AG08396 (cell line): Measurements from ENCODE around the gene SP100.
"Not testable (repeated sequence)": the region's sequence is repeated elsewhere in the genome, so short reads cannot be mapped to it uniquely, and the experiment has no call there.

Experiments
- DNase-seq: peaks from one replicate; pipeline ENCODE4 v3.0.0; 2012; ENCODE audit warnings: low spot score, mixed read lengths

SP100 gene

DNA sequence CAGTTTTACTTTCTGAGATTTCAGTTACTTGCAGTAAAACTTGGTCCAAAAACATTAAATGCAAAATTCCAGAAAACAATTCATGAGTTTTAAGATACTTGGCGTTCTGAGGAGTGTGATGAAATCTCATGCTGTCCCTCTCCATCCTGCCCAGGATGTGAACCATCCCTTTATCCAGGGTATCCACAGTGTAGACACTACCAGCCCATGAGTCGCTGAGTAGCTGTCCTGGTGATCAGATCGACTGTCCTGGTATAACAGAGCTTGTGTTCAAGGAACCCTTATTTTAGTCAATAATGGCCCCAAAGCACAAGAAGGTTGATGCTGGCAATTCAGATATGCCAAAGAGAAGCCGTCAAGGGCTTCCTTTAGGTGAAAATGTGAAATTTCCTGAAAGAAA lies 3.2 kb downstream of the SP100 start:
- DNase-seq = no peak

DNA sequence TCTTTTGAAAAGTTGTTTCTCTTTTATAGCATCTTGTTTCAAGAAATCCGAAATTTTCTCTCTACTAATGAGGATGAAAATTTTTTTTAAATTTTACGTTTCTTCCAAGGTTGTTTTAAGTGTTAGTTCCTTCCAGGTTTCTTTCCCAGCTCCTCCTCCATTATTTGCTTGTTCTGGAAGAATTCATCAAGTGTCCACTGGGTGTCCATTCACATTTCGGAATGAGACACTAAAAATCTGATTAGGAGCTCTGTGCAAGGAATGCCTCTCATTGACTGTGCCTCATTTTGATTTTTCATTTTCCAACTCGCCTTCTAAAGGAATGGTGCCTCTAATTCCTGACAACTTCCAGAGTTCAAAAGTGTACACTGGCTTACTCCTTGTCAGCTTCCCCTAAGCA lies 6.1 kb downstream of the SP100 start:
- no peak for DNase-seq

DNA sequence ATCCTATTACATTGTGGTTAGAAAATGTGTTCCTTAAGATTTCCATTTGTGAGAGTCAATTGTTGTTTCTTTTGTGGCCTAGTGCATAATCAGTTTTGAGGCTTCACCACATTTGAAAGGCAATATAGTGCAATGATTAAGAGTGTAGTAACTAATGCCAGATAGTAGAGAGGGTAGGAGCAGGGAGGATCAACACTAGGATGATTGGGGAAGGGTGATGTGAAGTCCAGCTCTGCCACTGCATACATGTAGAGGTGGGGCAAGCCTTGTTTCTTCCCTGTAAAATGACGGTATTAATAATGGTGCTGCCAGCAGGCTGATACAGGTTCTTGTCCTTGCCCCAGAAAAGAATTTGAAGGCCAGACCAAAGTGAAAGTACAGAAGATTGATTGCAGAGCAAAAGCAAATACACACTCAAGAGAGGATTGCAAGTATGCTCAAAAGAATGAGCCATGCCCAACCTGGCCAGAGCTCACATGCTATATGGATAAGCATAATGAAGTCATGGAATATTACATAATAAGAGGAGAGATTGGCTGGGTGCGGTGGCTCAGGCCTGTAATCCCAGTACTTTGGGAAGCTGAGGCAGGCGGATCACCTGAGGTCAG lies 8.0 kb downstream of the SP100 start:
- no peak for DNase-seq

DNA sequence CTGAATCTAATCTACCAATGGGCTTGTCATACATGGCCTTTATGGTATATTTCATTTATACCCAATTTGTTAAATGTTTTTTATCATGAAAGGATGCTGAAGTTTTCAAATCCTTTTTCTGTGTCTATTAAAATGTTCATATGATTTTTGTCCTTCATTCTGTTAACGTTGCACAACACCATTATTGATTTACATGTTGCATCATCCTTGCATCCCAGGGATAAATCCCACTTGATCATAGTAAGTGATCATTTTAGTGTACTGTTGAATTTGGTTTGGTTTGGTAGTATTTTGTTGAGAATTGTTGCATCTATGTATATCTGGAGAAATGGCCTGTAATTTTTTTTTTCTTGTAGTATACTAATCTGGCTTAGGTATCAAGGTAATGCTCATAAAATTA lies 9.4 kb downstream of the SP100 start:
- no peak for DNase-seq

DNA sequence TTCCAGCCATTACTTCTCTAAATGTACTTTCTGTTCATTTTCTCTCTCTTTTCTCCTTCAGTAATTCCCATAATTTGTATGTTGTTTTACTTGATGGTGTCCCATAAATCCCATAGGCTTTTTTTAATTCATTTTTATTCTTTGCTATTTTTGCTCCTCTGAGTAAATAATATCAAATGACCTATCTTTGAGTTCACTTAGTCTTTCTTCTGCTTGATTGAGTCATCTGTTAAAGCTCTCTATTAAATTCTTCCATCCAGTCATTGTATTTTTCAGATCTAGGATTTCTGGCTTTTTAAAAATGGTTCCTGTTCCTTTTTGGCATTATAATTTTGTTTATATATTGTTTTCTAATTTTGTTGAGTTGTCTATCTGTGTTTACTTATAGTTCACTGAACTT lies 13.5 kb downstream of the SP100 start:
- no peak for DNase-seq

DNA sequence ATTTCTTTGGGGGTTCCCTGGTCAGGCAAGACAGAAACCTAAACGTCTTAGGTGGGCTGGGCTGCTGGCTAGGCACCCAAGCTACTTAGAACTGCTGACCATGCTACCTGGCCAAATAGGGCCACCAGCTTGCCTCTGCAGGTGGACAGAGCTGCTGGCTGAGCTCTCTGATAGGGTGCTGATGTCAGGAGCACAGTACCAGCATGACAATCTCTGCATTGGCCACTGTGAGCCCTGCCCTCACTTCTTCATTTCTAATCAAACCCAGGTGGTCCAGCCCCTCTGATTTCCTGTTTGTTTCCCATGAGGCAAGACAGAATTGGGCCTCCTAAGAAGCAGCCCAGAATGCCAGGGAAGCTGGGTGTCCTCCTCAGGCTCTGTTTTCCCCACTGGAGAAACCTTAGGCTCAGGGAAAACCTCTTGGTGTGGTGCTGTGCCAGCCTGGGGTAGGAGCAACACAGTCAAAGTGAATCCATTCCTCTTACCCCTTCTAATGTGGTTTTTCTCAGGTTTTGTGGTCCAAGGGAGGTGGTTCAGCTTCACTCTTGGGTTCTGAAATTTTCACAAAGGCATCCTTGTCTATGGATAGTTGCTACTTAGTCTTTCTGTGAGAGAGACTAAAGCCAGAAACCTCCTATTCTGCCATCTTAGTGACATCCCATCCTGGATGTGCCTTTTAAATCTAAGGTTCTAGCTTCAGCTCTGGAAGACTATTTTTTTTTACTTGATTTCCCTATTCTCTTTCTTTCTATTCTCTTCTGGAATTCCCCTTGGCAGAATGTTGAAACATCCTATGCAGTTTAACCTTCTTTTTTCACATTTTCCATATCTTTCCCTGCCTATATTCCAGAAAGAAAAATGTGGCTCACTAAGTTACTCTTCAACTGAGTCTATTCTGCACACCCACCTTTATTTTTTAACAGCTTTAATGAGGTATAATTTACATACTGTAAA lies 15.2 kb downstream of the SP100 start:
- DNase-seq = no peak

DNA sequence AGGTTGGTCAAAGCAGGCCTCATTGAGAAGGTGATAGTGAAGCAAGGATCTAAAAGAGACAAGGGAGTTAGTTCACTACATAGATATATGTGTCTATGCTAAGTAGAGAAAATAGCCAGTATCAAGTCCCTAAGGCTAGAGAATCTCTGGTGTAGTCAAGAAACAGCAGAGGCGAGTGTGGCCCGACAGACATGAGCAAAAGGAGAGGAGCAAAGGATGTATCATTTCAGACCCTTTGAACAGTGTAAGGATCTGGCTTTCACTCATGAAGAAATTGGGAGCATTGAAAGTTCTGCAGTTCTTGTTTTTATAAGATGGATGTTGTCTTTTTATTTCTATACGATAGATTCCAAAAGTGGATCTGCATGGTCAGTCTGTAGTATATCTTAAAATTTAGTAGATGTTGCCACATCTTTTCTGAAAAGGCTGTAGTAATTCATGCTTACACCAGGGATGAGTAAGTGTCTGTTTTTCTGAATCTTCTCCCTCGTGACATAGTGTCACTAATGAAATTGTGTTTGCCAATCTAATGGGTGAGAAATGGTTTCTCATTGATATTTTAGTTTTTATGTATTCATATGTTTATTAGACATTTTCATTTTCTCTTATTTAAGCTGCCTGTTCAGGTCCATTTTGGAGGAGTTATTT lies 18.8 kb downstream of the SP100 start:
- DNase-seq = no peak

DNA sequence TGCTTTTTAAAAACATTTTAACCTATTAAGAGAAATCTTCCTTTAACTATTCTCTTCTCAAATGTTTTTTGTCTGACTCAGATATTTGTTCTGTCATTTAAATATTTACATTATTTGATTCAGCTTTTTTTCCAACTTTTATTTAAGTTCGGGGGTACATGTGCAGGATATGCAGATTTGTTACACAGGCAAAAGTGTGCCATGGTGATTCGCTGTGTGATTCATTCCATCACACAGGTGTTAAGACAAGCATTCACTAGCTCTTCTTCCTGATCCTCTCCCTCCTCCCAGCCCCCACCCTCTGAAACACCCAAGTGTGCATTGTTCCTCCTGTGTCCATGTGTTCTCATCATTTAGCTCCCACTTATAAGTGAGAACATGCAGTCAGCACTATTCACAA lies 19.4 kb downstream of the SP100 start:
- no peak for DNase-seq

DNA sequence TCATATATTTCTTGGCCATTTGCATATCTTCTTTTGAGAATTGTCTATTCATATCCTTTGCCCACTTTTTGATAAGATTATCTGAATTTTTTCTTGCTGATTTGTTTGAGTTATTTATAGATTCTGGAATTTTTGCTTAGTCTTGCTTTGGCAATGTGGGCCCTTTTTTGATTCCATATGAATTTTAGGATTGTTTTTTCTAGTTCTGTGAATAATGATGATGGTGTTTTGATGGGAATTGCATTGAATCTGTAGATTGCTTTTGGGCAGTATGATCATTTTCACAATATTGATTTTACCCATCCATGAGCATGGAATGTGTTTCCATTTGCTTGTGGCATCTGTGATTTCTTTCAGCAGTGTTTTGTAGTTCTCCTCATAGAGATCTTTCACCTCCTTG lies 23.1 kb downstream of the SP100 start:
- not testable (repeated sequence) for DNase-seq

DNA sequence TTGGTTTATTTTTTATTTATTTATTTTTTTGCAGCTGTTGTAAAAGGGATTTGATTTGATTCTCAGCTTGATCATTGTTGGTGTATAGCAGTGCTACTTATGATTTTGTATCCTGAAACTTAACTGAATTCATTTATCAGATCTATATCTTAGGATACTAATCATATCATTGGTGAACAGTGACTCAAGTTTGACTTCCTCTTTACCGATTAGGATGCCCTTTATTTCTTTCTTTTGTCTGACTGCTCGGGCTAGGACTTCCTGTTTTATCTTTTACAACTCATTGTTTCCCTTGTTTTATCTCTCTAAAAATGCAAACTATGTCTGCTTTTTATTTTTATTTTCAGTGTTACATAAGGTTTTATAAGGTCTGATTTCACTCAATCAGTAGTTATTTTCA lies 23.6 kb downstream of the SP100 start:
- DNase-seq = no peak

DNA sequence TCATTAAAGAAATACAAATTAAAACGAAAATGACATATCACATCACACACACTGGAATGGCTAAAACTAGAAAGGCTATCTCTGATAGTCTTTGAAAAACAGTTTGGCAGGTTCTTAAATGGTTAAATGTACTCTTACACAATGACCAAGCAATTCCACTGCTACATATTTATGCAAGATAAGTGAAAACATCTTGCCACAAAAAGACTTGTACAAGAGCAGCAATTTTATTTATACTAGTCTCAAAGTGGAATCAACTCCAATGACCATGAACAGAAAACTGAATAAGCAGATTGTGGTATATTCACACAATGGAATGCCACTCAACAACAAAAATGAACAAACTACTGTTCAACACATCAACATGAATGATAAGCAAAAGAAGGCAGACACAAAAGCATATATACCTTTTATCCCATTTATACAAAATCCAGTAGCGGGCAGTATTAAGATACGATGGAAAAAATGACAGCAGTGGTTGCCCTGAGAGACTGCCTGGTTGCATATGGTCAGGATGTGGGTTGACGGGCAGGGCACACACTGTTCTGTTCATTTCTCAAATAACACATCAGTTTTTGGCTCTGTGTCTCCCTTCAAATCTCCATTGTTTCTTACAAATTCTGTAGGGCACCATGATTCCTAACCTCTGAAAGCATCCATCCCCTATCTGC lies 25.4 kb downstream of the SP100 start:
- no peak for DNase-seq

DNA sequence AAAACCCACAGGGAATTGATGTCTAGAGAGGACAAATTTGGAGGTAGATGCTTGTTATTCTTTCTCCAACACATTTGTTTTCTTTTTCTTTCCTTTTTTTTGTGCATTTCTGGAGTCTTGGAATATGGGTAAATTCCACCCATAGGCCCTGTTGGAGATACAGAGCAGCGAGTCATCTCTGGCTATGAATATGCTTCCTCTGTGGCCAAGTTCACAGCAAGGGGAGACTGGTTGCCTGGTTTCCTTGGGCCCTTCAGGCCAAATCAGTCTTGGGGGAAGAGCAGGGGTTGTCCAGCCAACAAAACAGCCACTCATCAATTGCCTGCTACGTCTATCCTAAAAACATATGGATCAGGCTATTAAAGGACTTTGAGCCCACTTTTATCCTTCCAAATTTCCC lies 27.5 kb downstream of the SP100 start:
- peak; percentile 22 for DNase-seq

DNA sequence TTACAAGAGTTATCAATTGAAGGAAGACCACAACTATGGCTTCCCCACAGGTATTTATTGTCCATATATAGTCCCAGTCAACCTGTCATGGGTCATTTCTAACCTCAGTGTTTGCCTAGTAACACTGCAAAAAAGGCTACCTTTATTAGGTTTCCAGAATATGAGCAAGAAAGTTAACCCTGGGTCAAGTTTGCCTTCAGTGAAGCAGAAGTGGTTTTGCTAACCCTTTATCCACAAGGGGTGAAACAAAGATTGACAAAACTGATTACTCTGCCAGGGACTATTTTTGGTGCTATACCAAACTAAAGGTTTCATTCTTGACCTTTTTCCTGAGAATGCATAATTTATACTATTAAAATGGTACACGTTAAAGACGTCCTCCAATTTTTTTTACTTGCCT lies 28.8 kb downstream of the SP100 start:
- no peak for DNase-seq

DNA sequence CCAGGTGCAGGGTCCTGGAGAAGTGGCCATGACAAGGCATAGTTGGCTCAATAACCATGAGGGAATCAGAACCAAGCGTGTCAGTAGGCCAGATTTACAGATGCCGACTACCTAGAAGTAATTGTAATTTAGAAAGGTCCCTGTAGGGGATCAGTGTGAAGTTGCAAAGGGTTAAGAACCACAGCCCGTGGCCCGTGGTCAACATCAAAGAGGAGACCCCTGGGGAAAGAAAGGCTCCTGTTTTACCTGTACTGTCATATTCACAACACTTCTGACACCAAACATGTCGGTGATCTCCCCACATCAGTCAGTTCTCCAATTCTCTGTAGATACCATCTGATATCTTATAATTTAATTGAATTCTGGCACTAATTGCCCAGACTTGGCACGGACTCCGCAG lies 31.0 kb downstream of the SP100 start:
- no peak for DNase-seq

DNA sequence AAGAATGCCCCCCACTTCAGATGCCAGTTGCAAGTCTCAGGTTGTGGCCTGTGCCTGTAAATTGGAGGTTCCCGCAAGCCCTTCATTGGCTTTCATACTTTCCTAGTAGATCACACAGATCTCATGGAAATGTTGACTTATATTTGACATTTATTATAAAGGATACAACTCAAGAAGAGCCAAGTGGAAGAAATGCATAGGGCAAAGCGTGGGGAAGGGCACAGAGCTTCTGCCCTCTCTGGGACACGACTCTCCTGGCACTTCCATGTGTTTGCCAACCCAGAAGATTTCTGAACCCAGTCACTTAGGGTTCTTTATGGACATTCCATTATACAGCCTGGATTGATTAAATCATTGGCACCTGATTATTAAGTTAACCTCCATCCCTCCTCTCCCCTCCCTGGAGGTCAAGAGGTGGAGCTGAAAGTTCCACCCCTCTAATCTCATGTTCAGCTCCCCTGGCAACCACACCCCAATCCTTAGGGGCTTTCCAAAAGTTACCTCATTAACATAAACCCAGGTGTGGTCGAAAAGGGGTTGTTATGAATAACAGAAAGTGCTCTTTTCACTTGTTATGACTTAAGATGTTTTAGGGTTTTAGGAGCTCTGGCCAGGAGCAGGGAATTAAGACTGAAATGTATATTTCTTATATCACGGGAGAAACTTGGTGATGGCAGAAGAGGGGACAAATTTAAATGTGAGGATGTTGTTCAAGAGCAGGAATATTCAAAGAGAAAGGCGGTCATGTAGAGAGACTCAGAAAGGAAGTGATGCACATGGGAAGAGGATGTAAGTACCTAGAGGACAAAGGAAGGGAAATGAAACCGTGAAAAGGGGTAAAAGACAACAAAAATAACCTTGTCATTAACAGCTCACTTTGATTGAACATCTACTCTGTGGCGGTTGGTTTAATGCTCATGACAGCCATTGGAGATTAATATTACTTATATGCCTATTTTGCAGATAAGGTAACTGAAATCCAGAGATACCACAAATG lies 31.8 kb downstream of the SP100 start:
- no peak for DNase-seq

DNA sequence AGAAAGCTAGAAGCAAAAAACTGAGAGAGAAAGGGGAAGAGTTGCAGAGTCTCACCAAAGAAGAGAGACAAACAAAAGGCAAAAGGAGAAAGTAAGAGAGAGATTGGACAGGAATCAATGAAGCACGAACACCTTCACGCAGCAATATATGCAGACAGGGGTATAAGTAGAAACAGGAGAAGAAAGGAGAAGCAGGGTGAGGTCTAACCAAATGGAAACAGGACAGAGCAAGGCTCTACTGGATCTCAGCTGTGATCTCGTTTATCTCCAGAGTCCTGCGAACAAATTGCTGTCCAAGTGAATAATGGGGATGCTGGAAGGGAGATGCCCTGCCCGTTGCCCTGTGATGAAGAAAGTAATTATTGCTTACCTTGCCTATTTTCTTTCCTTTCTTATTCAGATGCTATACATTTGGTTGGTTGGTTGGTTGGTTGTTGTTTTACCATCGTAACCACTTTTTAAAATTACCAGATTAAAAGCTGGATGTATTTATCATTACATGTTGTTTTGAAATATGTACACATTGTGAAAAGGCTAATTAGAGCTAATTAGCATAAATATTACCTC lies 34.0 kb downstream of the SP100 start:
- no peak for DNase-seq

DNA sequence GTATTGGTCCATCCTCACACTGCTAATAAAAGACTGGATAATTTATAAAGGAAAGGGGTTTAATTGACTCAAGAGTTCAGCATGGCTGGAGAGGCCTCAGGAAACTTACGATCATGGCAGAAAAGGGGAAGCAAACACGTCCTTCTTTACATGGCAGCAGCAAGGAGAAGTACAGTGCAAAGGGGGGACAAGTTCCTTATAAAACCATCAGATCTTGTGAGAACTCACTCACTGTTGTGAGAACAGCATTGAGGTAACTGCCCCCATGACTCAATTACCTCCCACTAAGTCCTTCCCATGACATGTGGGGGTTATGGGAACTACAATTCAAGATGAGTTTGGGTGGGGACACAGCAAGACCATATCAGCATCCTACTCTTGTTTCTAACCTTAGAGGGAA lies 37.0 kb downstream of the SP100 start:
- no peak for DNase-seq

DNA sequence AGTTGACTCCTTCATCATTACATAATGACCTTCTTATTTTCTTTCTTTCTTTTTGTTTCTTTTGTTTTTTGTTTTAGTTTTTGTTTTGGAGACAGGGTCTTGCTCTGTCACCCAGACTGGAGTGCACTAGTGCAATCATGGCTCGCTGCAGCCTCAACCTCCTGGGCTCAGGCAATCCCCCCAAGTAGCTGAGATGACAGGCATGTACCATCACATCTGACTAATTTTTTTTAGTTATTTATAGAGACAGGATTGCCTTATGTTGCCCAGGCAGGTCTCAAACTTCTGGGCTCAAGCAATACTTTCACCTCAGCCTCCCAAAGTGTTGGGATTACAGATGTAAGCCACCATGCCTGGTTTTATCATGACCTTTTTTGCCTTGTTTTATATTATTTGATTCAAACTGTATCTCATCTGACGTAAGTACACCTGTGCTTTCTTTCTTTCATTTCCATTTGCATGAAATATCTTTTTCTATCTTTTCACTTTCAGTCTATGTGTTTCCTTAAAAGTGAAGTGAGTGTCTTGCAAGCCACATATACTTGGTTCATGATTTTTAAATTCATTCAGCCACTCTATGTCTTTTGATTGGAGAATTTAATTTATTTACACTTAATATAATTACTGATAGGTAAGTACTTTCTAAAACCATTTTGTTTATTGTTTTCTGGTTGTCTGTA lies 39.1 kb downstream of the SP100 start:
- DNase-seq = no peak

DNA sequence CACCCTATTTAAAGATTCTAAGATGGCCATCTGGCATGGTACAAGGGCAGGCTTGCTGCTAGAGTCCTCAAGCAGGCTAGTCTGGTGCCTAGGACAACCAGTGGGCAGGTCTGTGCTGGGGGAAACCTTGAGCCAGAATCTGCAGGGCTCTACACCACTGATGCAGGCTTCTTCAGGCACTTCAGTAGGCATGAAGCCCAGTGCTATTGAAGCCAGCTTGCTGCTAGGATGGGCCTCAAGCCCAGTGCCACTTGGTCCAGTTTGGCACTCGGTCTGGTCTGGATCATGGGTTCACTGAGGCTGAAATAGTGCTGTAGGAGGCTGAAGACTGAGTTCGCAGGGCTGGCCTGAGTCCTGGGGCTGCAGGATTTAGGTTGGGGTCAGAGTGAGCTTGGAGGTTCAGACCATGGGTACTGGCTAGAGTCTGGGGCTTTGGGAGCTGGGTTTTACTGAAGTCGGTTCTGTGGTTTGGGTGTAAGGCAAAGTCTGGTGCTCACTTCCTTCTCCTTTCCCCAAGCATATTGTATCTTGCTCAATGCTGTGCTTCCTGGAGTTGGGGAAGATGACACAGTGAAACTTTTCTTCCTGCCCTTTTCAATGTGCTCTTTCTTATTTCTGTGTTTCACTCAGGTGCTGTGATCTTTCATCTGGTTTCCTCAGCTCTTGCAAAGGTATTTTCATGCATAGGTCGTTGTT lies 41.2 kb downstream of the SP100 start:
- DNase-seq = no peak

DNA sequence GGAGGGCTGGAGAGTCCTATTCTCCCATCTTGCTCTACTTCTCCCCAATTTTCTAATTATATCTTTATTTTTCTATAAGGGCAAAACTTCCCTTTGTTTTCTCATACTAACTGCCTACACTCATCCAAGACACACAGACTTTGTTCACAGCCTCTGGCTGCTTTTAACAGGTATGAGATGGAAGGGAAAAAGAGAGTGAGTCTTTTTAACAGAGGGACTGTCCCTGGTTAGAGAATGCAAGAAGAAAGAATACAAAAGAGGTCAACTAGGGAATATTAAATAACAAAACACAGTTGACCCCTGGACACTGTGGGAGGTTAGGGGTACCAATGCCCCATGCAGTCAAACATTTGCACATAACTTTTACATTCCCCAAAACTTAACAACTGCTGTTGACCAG lies 41.8 kb downstream of the SP100 start:
- no peak for DNase-seq
